Measurements from ENCODE around the gene TTYH2.

- TF ChIP-seq, protein P1, sequence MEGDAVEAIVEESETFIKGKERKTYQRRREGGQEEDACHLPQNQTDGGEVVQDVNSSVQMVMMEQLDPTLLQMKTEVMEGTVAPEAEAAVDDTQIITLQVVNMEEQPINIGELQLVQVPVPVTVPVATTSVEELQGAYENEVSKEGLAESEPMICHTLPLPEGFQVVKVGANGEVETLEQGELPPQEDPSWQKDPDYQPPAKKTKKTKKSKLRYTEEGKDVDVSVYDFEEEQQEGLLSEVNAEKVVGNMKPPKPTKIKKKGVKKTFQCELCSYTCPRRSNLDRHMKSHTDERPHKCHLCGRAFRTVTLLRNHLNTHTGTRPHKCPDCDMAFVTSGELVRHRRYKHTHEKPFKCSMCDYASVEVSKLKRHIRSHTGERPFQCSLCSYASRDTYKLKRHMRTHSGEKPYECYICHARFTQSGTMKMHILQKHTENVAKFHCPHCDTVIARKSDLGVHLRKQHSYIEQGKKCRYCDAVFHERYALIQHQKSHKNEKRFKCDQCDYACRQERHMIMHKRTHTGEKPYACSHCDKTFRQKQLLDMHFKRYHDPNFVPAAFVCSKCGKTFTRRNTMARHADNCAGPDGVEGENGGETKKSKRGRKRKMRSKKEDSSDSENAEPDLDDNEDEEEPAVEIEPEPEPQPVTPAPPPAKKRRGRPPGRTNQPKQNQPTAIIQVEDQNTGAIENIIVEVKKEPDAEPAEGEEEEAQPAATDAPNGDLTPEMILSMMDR (IDR thresholded peaks at IDR 0.05): no peak
- no peak for TF ChIP-seq POLR2A (IDR thresholded peaks at IDR 0.05)
Measured at GRCh38 chr17:74222399-74222798, 9.0 kb downstream of the TTYH2 start.
